H1 (cell line): Measurements from ENCODE around the gene NPS. TPM values are rescaled to one million over a fixed set of nuclear protein-coding genes. Genes with fewer than 3 reads are reported as not detected.

ENCODE experiments used
- CTCF ChIA-PET: fragments of 300-600 bp; sonication (Branson Sonifier 250); formaldehyde crosslinking; loops from one replicate; lab custom pipeline; 2021; ENCODE audit not compliant: partially characterized antibody; lab: Charles Lee
- POLR2A ChIA-PET: fragments of 300-600 bp; sonication (Branson Sonifier 250); formaldehyde crosslinking; loops from one replicate; lab custom pipeline; 2021; ENCODE audit warnings: inconsistent platforms; ENCODE audit not compliant: partially characterized antibody; lab: Charles Lee
- DNase-seq, 2 experiments: peaks; one replicate each; pipeline versions ENCODE4 v3.0.0 to v3.0.0-alpha.2; 2010 to 2022; ENCODE audit warnings: low spot score in 2 of 2, low read depth in 1 of 2, mixed read lengths in 1 of 2
- FAIRE-seq: peaks from 2 replicates; lab custom pipeline; 2011; peaks lifted over from hg19 to GRCh38; lab: Jason Lieb, UNC
- H2AFZ ChIP-seq: 2 replicates; pipeline ENCODE4 v1.8.1; 2012; ENCODE audit warnings: low read length, inconsistent platforms
- H2AK5ac ChIP-seq: 2 replicates; pipeline ENCODE4 v1.6.1; 2013; ENCODE audit warnings: low read depth, low read length
- H2BK120ac ChIP-seq: replicated peaks from 2 replicates; pipeline ENCODE3; 2013; ENCODE audit warnings: low read depth, low read length, inconsistent platforms
- H2BK12ac ChIP-seq: 2 replicates; pipeline ENCODE4 v1.6.1; 2013; ENCODE audit warnings: low read depth, low read length
- H2BK15ac ChIP-seq: 2 replicates; pipeline ENCODE4 v1.6.1; 2013; ENCODE audit warnings: low read length
- H2BK20ac ChIP-seq: 2 replicates; pipeline ENCODE4 v1.6.1; 2013; ENCODE audit warnings: low read length
- H2BK5ac ChIP-seq: 2 replicates; pipeline ENCODE4 v1.6.1; 2013; ENCODE audit warnings: low read depth, low read length
- H3K14ac ChIP-seq: 2 replicates; pipeline ENCODE4 v1.6.1; 2013; ENCODE audit warnings: inconsistent platforms; ENCODE audit not compliant: insufficient read length
- H3K18ac ChIP-seq: 2 replicates; pipeline ENCODE4 v1.6.1; 2013; ENCODE audit warnings: low read length; ENCODE audit errors: extremely low read depth
- H3K23ac ChIP-seq: 2 replicates; pipeline ENCODE4 v1.6.1; 2013; ENCODE audit warnings: inconsistent platforms; ENCODE audit not compliant: insufficient read length
- H3K23me2 ChIP-seq: 2 replicates; pipeline ENCODE4 v1.6.1; 2013; ENCODE audit warnings: low read depth, low read length
- H3K27ac ChIP-seq: 2 replicates; pipeline ENCODE4 v1.6.1; 2011; ENCODE audit warnings: low read depth, low read length, inconsistent platforms
- H3K27me3 ChIP-seq, 4 experiments: replicated peaks in 1 of 4; 1 replicate in 1 of 4; 2 replicates in 3 of 4; pipeline versions ENCODE4 v1.6.1 to v1.8.1; 2011 to 2013; ENCODE audit warnings: low read length in 3 of 4, mild to moderate bottlenecking in 3 of 4, inconsistent platforms in 2 of 4, mixed read lengths in 2 of 4, moderate library complexity in 1 of 4; ENCODE audit not compliant: control insufficient read depth in 3 of 4, insufficient read depth in 3 of 4; ENCODE audit errors: extremely low read depth in 1 of 4
- H3K36me3 ChIP-seq, 4 experiments: 2 replicates each; pipeline versions ENCODE4 v1.6.1 to v1.8.1; 2011 to 2013; ENCODE audit warnings: mild to moderate bottlenecking in 4 of 4, low read length in 3 of 4, moderate library complexity in 2 of 4, control low read depth in 1 of 4, inconsistent platforms in 1 of 4; ENCODE audit not compliant: insufficient read depth in 4 of 4, control insufficient read depth in 2 of 4
- H3K4ac ChIP-seq: replicated peaks from 2 replicates; pipeline ENCODE3; 2013; ENCODE audit warnings: low read length, low read depth, mixed read lengths, inconsistent platforms; ENCODE audit not compliant: insufficient read length
- H3K4me1 ChIP-seq, 4 experiments: replicated peaks in 1 of 4; 1 replicate in 1 of 4; 2 replicates in 3 of 4; pipeline versions ENCODE4 v1.6.1 to v1.8.1; 2011 to 2013; ENCODE audit warnings: low read length in 3 of 4, inconsistent platforms in 2 of 4, mixed read lengths in 1 of 4; ENCODE audit not compliant: insufficient read depth in 4 of 4, control insufficient read depth in 3 of 4
- H3K4me2 ChIP-seq, 2 experiments: 2 replicates each; pipeline versions ENCODE4 v1.6.1 to v1.8.1; 2011 to 2013; ENCODE audit warnings: low read depth in 2 of 2, low read length in 2 of 2, control low read depth in 1 of 2, inconsistent platforms in 1 of 2, mild to moderate bottlenecking in 1 of 2; ENCODE audit not compliant: insufficient read depth in 1 of 2
- H3K4me3 ChIP-seq, 4 experiments: fragments of 200-600, 300-600 bp in 1 of 4; sonication (generic), shearing (Covaris generic), sonication (Bioruptor Twin) in 1 of 4; 2 replicates each; pipeline versions ENCODE4 v1.5.1 to v1.8.1; 2011 to 2016; ENCODE audit warnings: low read length in 4 of 4, low read depth in 3 of 4, control low read depth in 2 of 4, inconsistent platforms in 2 of 4, mild to moderate bottlenecking in 2 of 4, mixed read lengths in 1 of 4, moderate library complexity in 1 of 4; ENCODE audit not compliant: insufficient read depth in 2 of 4; ENCODE audit errors: extremely low read depth in 1 of 4
- H3K56ac ChIP-seq: replicated peaks from 2 replicates; pipeline ENCODE3; 2013; ENCODE audit warnings: low read depth, mild to moderate bottlenecking, mixed read lengths, low read length, inconsistent platforms; ENCODE audit not compliant: insufficient read length
- H3K79me1 ChIP-seq: 2 replicates; pipeline ENCODE4 v1.6.1; 2013; ENCODE audit warnings: low read depth, low read length, control low read depth
- H3K79me2 ChIP-seq, 2 experiments: 2 replicates each; pipeline versions ENCODE4 v1.6.1 to v1.8.1; 2012 to 2013; ENCODE audit warnings: low read length in 2 of 2, mild to moderate bottlenecking in 2 of 2, inconsistent platforms in 1 of 2; ENCODE audit not compliant: insufficient read depth in 2 of 2, control insufficient read depth in 1 of 2
- H3K9ac ChIP-seq, 4 experiments: replicated peaks in 1 of 4; 1 replicate in 1 of 4; 2 replicates in 3 of 4; pipeline versions ENCODE4 v1.6.1 to v1.8.1; 2011 to 2013; ENCODE audit warnings: low read depth in 3 of 4, low read length in 3 of 4, control low read depth in 2 of 4, mild to moderate bottlenecking in 2 of 4, moderate library complexity in 2 of 4, inconsistent platforms in 1 of 4; ENCODE audit errors: extremely low read depth in 1 of 4
- H3K9me3 ChIP-seq, 2 experiments: 2 replicates each; pipeline versions ENCODE4 v1.6.1 to v1.8.1; 2012 to 2013; ENCODE audit warnings: mild to moderate bottlenecking in 2 of 2, moderate library complexity in 2 of 2, control low read depth in 1 of 2, inconsistent platforms in 1 of 2, low read depth in 1 of 2, low read length in 1 of 2, mixed read lengths in 1 of 2; ENCODE audit not compliant: insufficient read depth in 2 of 2
- H4K20me1 ChIP-seq, 2 experiments: replicated peaks in 1 of 2; 2 replicates each; pipeline versions ENCODE3 to v1.8.1; 2011 to 2013; ENCODE audit warnings: inconsistent platforms in 2 of 2, low read length in 2 of 2, mild to moderate bottlenecking in 1 of 2; ENCODE audit not compliant: insufficient read depth in 2 of 2, control insufficient read depth in 1 of 2
- H4K5ac ChIP-seq: 2 replicates; pipeline ENCODE4 v1.6.1; 2013; ENCODE audit warnings: low read length, low read depth, mixed read lengths, inconsistent platforms; ENCODE audit not compliant: insufficient read length
- H4K8ac ChIP-seq: 2 replicates; pipeline ENCODE4 v1.8.0; 2013; ENCODE audit warnings: mild to moderate bottlenecking, moderate library complexity, low read length, inconsistent platforms; ENCODE audit not compliant: insufficient read depth; ENCODE audit errors: extremely low read depth
- H4K91ac ChIP-seq: replicated peaks from 2 replicates; pipeline ENCODE3; 2013; ENCODE audit warnings: low read length, mixed read lengths, inconsistent platforms; ENCODE audit not compliant: insufficient read length
- ATF3 ChIP-seq: IDR thresholded peaks from 2 replicates; pipeline ENCODE4 v1.6.1; 2011; ENCODE audit warnings: low read depth, mild to moderate bottlenecking, low read length; ENCODE audit not compliant: insufficient read depth
- CBX5 ChIP-seq: fragments of 300-800, 300-1000 bp; sonication (generic); IDR thresholded peaks from 2 replicates; pipeline ENCODE4 v1.7.1; 2016; ENCODE audit warnings: antibody characterized with exemption, low read length, low read depth
- TAF7 ChIP-seq: optimal IDR thresholded peaks from 2 replicates; pipeline ENCODE3; 2011; ENCODE audit warnings: low read depth, mild to moderate bottlenecking, inconsistent platforms, low read length, moderate library complexity, borderline replicate concordance
- WGBS, 2 experiments: shearing (Covaris generic) in 1 of 2; methylation state at CpG; one replicate each; pipeline versions ENCODE4 v1.1.6 to v1.1.7; 2013 to 2015; ENCODE audit warnings: low lambda C conversion rate in 2 of 2, mixed read lengths in 2 of 2, inconsistent platforms in 1 of 2, low coverage in 1 of 2, missing lambda C conversion rate in 1 of 2; ENCODE audit not compliant: insufficient replicate concordance in 2 of 2, insufficient coverage in 1 of 2, insufficient read length in 1 of 2; ENCODE audit errors: extremely low coverage in 1 of 2, missing lambda C conversion rate in 1 of 2; 5-methylcytosine and 5-hydroxymethylcytosine counted together
- polyA plus RNA-seq, 7 experiments: library from polyadenylated mRNA; depleted of rRNA in 3 of 7; stranded (reverse) in 5 of 7; unstranded in 2 of 7; fragments of >200 nt in 5 of 7; fragments of 200-250 nt in 2 of 7; gene quantifications; 1 replicate in 5 of 7; 2 replicates in 1 of 7; 4 replicates in 1 of 7; pipeline versions ENCODE4 v1.2.1 to v1.2.3, GENCODE V29; 2011 to 2013; ENCODE audit warnings: missing spikeins in 2 of 7, mixed read lengths in 2 of 7
- total RNA-seq: library from RNA; stranded (reverse); fragmentation: NEBNext Ultra II Directional; extraction: Animal tissue kit (Norgen Biotek cat#: 25700); gene quantifications from 2 replicates; pipeline ENCODE4 v1.2.1, GENCODE V29; 2021
- TF ChIP-seq, protein P1 (sequence below): IDR thresholded peaks from 2 replicates; pipeline ENCODE4 v1.6.1; 2011; ENCODE audit warnings: low read length, improper control_type of control experiment

NPS gene
- total and polyA plus RNA-seq, 2 of the 8 experiments (the other 6 are each of a cell fraction or from before 2014, with no cell fraction given): not detected

- Histone ChIP-seq H4K5ac (no peak overlapping the region), H3K4me2 (no peak overlapping the region), H4K8ac (peak overlapping the region; percentile 53), H3K79me2 (no peaks in the 10 kb centered on the region), H3K27ac (no peak overlapping the region), H2BK5ac (no peak overlapping the region), H3K4ac (no peak overlapping the region), H3K79me1 (no peaks in the 10 kb centered on the region), H2BK15ac (no peak overlapping the region), H2BK120ac (no peak overlapping the region), H4K20me1 (no peaks in the 10 kb centered on the region), H4K91ac (no peak overlapping the region), H3K14ac (no peak overlapping the region), H3K23ac (no peak overlapping the region), H2AK5ac (0 out of 2 replicates have a peak overlapping the region, but pooled peaks have one; percentile 24), H2BK12ac (no peak overlapping the region), H3K18ac (no peak overlapping the region), H3K56ac (no peak overlapping the region), H2AFZ (no peak overlapping the region), H2BK20ac (no peak overlapping the region), H3K36me3 (no peaks in the 10 kb centered on the region), H3K9me3 (no peaks in the 10 kb centered on the region), H3K9ac (no peak overlapping the region), H3K27me3 (no peaks in the 10 kb centered on the region), H3K4me1 (no peaks in the 10 kb centered on the region), H3K4me3 (no peak overlapping the region), H3K23me2 (peaks cover 2% of the 10 kb centered on the region; the same call in 1 of the 2 replicates)
- no peak for FAIRE-seq
- ChIA-PET CTCF (interaction anchor here (1.8 to 2.3 kb wide), 2 partner anchors 9 to 14 kb away, joined by 4 to 14 read pairs; no protein-coding TSS in a partner anchor), POLR2A (no interaction called here)
- 90% methylated on average over 7 of the region's 7 CpGs; no CpG with 5 or more reads in 1 of the 2 experiments for WGBS, 2 experiments
- no peak for TF ChIP-seq CBX5
- TF ChIP-seq, protein P1, sequence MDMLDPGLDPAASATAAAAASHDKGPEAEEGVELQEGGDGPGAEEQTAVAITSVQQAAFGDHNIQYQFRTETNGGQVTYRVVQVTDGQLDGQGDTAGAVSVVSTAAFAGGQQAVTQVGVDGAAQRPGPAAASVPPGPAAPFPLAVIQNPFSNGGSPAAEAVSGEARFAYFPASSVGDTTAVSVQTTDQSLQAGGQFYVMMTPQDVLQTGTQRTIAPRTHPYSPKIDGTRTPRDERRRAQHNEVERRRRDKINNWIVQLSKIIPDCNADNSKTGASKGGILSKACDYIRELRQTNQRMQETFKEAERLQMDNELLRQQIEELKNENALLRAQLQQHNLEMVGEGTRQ: no peak
- no peak for TF ChIP-seq TAF7
- no peak for TF ChIP-seq ATF3
- DNase-seq: no peak
Measured at GRCh38 chr10:127578961-127579305, 29.8 kb downstream of the NPS start.
